Muscle of leg (tissue), 11 donors: ENCODE data around the gene CRLF2. TPM values are rescaled to one million over a fixed set of nuclear protein-coding genes. Genes with fewer than 3 reads are reported as not detected.
"Not testable (repeated sequence)": the region's sequence is repeated elsewhere in the genome, so short reads cannot be mapped to it uniquely, and the experiment has no call there.

Experiments used
- DNase-seq: peaks from one replicate; pipeline ENCODE4 v3.0.0; 2013
- H3K27ac ChIP-seq: one replicate; pipeline ENCODE4 v1.5.1; 2013; ENCODE audit warnings: mild to moderate bottlenecking, low read length, control low read depth
- H3K27me3 ChIP-seq: one replicate; pipeline ENCODE4 v1.6.1; 2013; ENCODE audit warnings: low read length; ENCODE audit not compliant: control insufficient read depth, insufficient read depth
- H3K36me3 ChIP-seq: one replicate; pipeline ENCODE4 v1.6.1; 2013; ENCODE audit warnings: low read length; ENCODE audit not compliant: control insufficient read depth, insufficient read depth
- H3K4me1 ChIP-seq: one replicate; pipeline ENCODE4 v1.6.1; 2013; ENCODE audit warnings: low read length; ENCODE audit not compliant: control insufficient read depth, insufficient read depth
- H3K4me3 ChIP-seq: one replicate; pipeline ENCODE4 v1.5.1; 2013; ENCODE audit warnings: low read length, control low read depth
- H3K9me3 ChIP-seq: replicated peaks from 2 replicates; pipeline ENCODE4 v1.6.1; 2013; ENCODE audit warnings: low read depth, low read length; ENCODE audit not compliant: control insufficient read depth
- WGBS: methylation state at CpG from one replicate; pipeline ENCODE4 v1.1.5; 2013; ENCODE audit warnings: missing lambda C conversion rate; ENCODE audit not compliant: insufficient coverage; 5-methylcytosine and 5-hydroxymethylcytosine counted together
- polyA plus RNA-seq, 8 donors: library from polyadenylated mRNA; unstranded; fragments of 120-200 nt; gene quantifications; one replicate each; pipeline versions ENCODE4 v1.2.1 to v1.2.3, GENCODE V29; 2013; ENCODE audit warnings: inconsistent platforms in 1 of 8, low replicate concordance in 1 of 8; ENCODE audit not compliant: insufficient read length in 8 of 8, insufficient read depth in 1 of 8
- total RNA-seq: library from RNA; stranded (reverse); fragments of 120-200 nt; gene quantifications from one replicate; pipeline ENCODE4 v1.2.4, GENCODE V29; 2013

Gene CRLF2
- total and polyA plus RNA-seq, 9 donors, result 0.10 to 0.21 (median 0.13) TPM; not detected in 6

- H3K36me3 ChIP-seq, result no peaks in the 10 kb centered on the region
- H3K27ac ChIP-seq, result no peak overlapping the region
- H3K27me3 ChIP-seq, result no peaks in the 10 kb centered on the region
- no peak for DNase-seq
- no peaks in the 10 kb centered on the region for H3K4me1 ChIP-seq
- peaks cover 3% of the 10 kb centered on the region for H3K9me3 ChIP-seq
- WGBS, result no CpG with 5 or more reads among the region's 4 CpGs
- H3K4me3 ChIP-seq, result no peak overlapping the region
Observed at GRCh38 chrX:1218286-1218685, 5.8 kb upstream of the CRLF2 start.

GRCh38 chrX:1215123-1215823, 2.8 kb upstream of the CRLF2 start:
- Histone ChIP-seq H3K27me3 (no peaks in the 10 kb centered on the region), H3K27ac (no peak overlapping the region), H3K9me3 (no peaks in the 10 kb centered on the region), H3K4me3 (no peak overlapping the region), H3K4me1 (no peaks in the 10 kb centered on the region), H3K36me3 (no peaks in the 10 kb centered on the region)
- WGBS, result 67% methylated on average over 7 of the region's 10 CpGs
- DNase-seq, result peak; percentile 19

GRCh38 chrX:1213971-1214370, 1.5 kb upstream of the CRLF2 start:
- no peaks in the 10 kb centered on the region for H3K4me1 ChIP-seq
- H3K27me3 ChIP-seq, result no peaks in the 10 kb centered on the region
- no peak overlapping the region for H3K4me3 ChIP-seq
- H3K9me3 ChIP-seq, result no peaks in the 10 kb centered on the region
- DNase-seq, result no peak
- no peak overlapping the region for H3K27ac ChIP-seq
- WGBS, result 82% methylated on average over 9 of the region's 11 CpGs
- no peaks in the 10 kb centered on the region for H3K36me3 ChIP-seq

- H3K4me1 ChIP-seq, result no peaks in the 10 kb centered on the region
- WGBS, result 94% methylated on average over 1 of the region's 1 CpG
- no peak for DNase-seq
Observed at GRCh38 chrX:1210844-1211243, 1.6 kb downstream of the CRLF2 start.

GRCh38 chrX:1207496-1208025, 4.9 kb downstream of the CRLF2 start:
- H3K4me3 ChIP-seq, result no peak overlapping the region
- DNase-seq, result no peak

More at GRCh38 chrX:1210844-1211243, 1.6 kb downstream of the CRLF2 start:
- Histone ChIP-seq H3K27me3 (no peaks in the 10 kb centered on the region), H3K4me3 (no peak overlapping the region), H3K9me3 (no peaks in the 10 kb centered on the region), H3K36me3 (no peaks in the 10 kb centered on the region), H3K27ac (no peak overlapping the region)

GRCh38 chrX:1205681-1206611, 6.5 kb downstream of the CRLF2 start:
- H3K9me3 ChIP-seq, result no peaks in the 10 kb centered on the region
- peaks cover 7% of the 10 kb centered on the region for H3K4me1 ChIP-seq
- peak; percentile 93 for DNase-seq
- H3K27ac ChIP-seq, result no peak overlapping the region
- peaks cover 3% of the 10 kb centered on the region for H3K27me3 ChIP-seq
- 1% methylated on average over 23 of the region's 33 CpGs for WGBS
- H3K36me3 ChIP-seq, result no peaks in the 10 kb centered on the region
- H3K4me3 ChIP-seq, result peak overlapping the region; percentile 35

More at GRCh38 chrX:1207496-1208025, 4.9 kb downstream of the CRLF2 start:
- no peaks in the 10 kb centered on the region for H3K9me3 ChIP-seq
- peaks cover 7% of the 10 kb centered on the region for H3K4me1 ChIP-seq
- WGBS, result 49% methylated on average over 3 of the region's 15 CpGs
- H3K27ac ChIP-seq, result no peak overlapping the region
- H3K27me3 ChIP-seq, result peaks cover 3% of the 10 kb centered on the region
- no peaks in the 10 kb centered on the region for H3K36me3 ChIP-seq

- no peak for DNase-seq
- Histone ChIP-seq H3K36me3 (no peaks in the 10 kb centered on the region), H3K27ac (no peak overlapping the region), H3K4me3 (no peak overlapping the region), H3K4me1 (peaks cover 7% of the 10 kb centered on the region), H3K27me3 (peaks cover 3% of the 10 kb centered on the region), H3K9me3 (no peaks in the 10 kb centered on the region)
- 86% methylated on average over 18 of the region's 21 CpGs for WGBS
Observed at GRCh38 chrX:1202251-1202650, 10.2 kb downstream of the CRLF2 start.

GRCh38 chrX:1196436-1196835, 16.0 kb downstream of the CRLF2 start:
- no peaks in the 10 kb centered on the region for H3K27me3 ChIP-seq
- no peaks in the 10 kb centered on the region for H3K4me1 ChIP-seq
- no peak overlapping the region for H3K27ac ChIP-seq
- H3K9me3 ChIP-seq, result no peaks in the 10 kb centered on the region
- H3K36me3 ChIP-seq, result no peaks in the 10 kb centered on the region
- H3K4me3 ChIP-seq, result no peak overlapping the region
- 88% methylated on average over 3 of the region's 10 CpGs for WGBS
- no peak for DNase-seq

- H3K27me3 ChIP-seq, H3K4me1 ChIP-seq, H3K9me3 ChIP-seq, H3K4me3 ChIP-seq, H3K36me3 ChIP-seq, H3K27ac ChIP-seq, DNase-seq: not testable (repeated sequence)
- WGBS, result no CpG with 5 or more reads among the region's 8 CpGs
Observed at GRCh38 chrX:1192196-1192595, 20.3 kb downstream of the CRLF2 start.

- Histone ChIP-seq H3K27me3 (no peaks in the 10 kb centered on the region), H3K36me3 (no peaks in the 10 kb centered on the region), H3K27ac (no peak overlapping the region), H3K4me1 (no peaks in the 10 kb centered on the region), H3K9me3 (peaks cover 4% of the 10 kb centered on the region), H3K4me3 (no peak overlapping the region)
- no peak for DNase-seq
- WGBS, result 92% methylated on average over 14 of the region's 18 CpGs
Observed at GRCh38 chrX:1190596-1191145, 21.8 kb downstream of the CRLF2 start.
